HEK293 (cell line): ENCODE measurements around the gene BMP10.

Source experiments
- CTCF ChIP-seq: fragments of 450-650 bp; formaldehyde crosslinking; IDR thresholded peaks from 2 replicates; pipeline ENCODE4 v1.5.1; 2016; ENCODE audit warnings: missing biosample characterization, missing genetic modification characterization
- HOXA7 ChIP-seq: sonication (generic); formaldehyde crosslinking; IDR thresholded peaks from 2 replicates; pipeline ENCODE4 v1.8.1; 2022; ENCODE audit warnings: missing genetic modification reagents, borderline replicate concordance
- SETDB1 ChIP-seq: IDR thresholded peaks from one replicate; pipeline ENCODE4 v1.6.1; 2017; ENCODE audit warnings: mild to moderate bottlenecking, low read length, moderate library complexity, mixed read lengths; ENCODE audit not compliant: insufficient read length
- SP2 ChIP-seq: fragments of 450-650 bp; formaldehyde crosslinking; IDR thresholded peaks from 2 replicates; pipeline ENCODE4 v1.5.1; 2016; ENCODE audit warnings: missing biosample characterization, missing genetic modification characterization
- ZBTB1 ChIP-seq: fragments of 450-650 bp; formaldehyde crosslinking; IDR thresholded peaks from 2 replicates; pipeline ENCODE4 v1.5.1; 2016; ENCODE audit warnings: missing biosample characterization, missing genetic modification characterization
- ZBTB44 ChIP-seq: fragments of 450-650 bp; IDR thresholded peaks from 2 replicates; pipeline ENCODE4 v1.5.1; 2018; ENCODE audit warnings: missing biosample characterization, mild to moderate bottlenecking, missing genetic modification characterization
- ZNF132 ChIP-seq: fragments of 450-650 bp; formaldehyde crosslinking; IDR thresholded peaks from 2 replicates; pipeline ENCODE4 v1.5.1; 2017; ENCODE audit warnings: missing biosample characterization, missing genetic modification characterization, borderline replicate concordance
- ZNF184 ChIP-seq: fragments of 450-650 bp; IDR thresholded peaks from 2 replicates; pipeline ENCODE4 v1.5.1; 2018; ENCODE audit warnings: missing biosample characterization, mild to moderate bottlenecking, missing genetic modification characterization
- ZNF433 ChIP-seq: fragments of 450-650 bp; formaldehyde crosslinking; IDR thresholded peaks from 2 replicates; pipeline ENCODE4 v1.5.1; 2016; ENCODE audit warnings: missing biosample characterization, missing genetic modification characterization, low read depth
- ZNF548 ChIP-seq: fragments of 450-650 bp; formaldehyde crosslinking; IDR thresholded peaks from 2 replicates; pipeline ENCODE4 v1.5.1; 2016; ENCODE audit warnings: missing biosample characterization, missing genetic modification characterization
- ZNF580 ChIP-seq: fragments of 450-650 bp; formaldehyde crosslinking; IDR thresholded peaks from 2 replicates; pipeline ENCODE4 v1.5.1; 2016; ENCODE audit warnings: missing biosample characterization, missing genetic modification characterization
- ZNF707 ChIP-seq: fragments of 450-650 bp; formaldehyde crosslinking; IDR thresholded peaks from 2 replicates; pipeline ENCODE4 v1.5.1; 2016; ENCODE audit warnings: missing biosample characterization, missing genetic modification characterization
- TF ChIP-seq, protein P1 (sequence below): sonication (generic); formaldehyde crosslinking; IDR thresholded peaks from 2 replicates; pipeline ENCODE4 v1.8.1; 2022; ENCODE audit warnings: mild to moderate bottlenecking, moderate library complexity, missing genetic modification reagents

- TF ChIP-seq SETDB1 (no peak), ZNF707 (tag by site-specific recombination) (no peak), CTCF (tag by site-specific recombination) (no peak), SP2 (tag by site-specific recombination) (no peak), ZNF580 (tag by site-specific recombination) (no peak), ZNF433 (tag by site-specific recombination) (no peak), ZNF132 (tag by site-specific recombination) (no peak), HOXA7 (CRISPR knock-in tag) (no peak), ZBTB1 (no peak), ZBTB44 (no peak), ZNF548 (tag by site-specific recombination) (no peak), ZNF184 (tag by site-specific recombination) (no peak)
- TF ChIP-seq, protein P1, sequence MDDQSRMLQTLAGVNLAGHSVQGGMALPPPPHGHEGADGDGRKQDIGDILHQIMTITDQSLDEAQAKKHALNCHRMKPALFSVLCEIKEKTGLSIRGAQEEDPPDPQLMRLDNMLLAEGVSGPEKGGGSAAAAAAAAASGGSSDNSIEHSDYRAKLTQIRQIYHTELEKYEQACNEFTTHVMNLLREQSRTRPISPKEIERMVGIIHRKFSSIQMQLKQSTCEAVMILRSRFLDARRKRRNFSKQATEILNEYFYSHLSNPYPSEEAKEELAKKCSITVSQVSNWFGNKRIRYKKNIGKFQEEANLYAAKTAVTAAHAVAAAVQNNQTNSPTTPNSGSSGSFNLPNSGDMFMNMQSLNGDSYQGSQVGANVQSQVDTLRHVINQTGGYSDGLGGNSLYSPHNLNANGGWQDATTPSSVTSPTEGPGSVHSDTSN (CRISPR knock-in tag), result no peak
Observed at GRCh38 chr2:68832233-68832869, 38.8 kb downstream of the BMP10 start.
